Right kidney (tissue), 1 donor: ENCODE data around the gene LRG1.

Experiments used
- DNase-seq: peaks from one replicate; pipeline ENCODE4 v3.0.0-alpha.2; 2016

Gene LRG1

DNA sequence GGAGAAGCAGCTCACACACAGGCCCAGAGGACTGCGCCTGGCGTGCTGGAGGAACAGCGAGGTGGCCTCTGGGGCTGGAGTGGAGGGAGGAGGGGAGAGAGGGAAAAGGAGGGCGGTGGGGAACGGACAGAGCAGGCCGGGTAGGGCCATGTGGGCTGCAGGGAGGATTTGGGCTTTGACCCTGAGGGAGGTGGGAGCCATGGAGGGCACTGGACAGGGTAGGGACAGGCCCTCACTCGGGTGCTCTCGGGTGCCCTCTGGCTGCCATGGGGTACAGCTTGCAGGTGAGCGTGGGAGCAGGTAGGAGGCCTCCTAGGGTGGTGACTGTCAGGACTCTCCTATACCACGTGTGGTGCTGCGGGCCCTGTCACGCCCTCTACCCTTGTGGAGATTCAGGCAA, 44.4 kb downstream of the LRG1 start:
- DNase-seq: no peak

DNA sequence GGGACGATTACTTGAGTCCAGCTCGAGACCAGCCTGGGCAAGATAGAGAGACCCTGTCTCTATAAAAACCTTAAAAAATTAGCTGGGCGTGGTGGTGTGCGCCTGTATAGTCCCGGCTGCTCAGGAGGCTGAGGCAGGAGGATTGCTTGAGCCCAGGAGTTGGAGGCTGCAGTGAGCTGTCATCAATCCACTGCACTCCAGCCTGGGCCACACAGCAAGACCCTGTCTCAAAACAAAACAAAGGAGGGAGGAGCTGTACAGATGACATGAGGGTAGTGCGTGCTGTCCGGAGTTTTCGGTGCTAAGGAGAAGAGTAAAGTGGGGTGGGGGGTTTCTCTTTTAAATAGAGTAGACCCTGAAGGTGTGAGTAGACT, 45.2 kb downstream of the LRG1 start:
- no peak for DNase-seq

DNA sequence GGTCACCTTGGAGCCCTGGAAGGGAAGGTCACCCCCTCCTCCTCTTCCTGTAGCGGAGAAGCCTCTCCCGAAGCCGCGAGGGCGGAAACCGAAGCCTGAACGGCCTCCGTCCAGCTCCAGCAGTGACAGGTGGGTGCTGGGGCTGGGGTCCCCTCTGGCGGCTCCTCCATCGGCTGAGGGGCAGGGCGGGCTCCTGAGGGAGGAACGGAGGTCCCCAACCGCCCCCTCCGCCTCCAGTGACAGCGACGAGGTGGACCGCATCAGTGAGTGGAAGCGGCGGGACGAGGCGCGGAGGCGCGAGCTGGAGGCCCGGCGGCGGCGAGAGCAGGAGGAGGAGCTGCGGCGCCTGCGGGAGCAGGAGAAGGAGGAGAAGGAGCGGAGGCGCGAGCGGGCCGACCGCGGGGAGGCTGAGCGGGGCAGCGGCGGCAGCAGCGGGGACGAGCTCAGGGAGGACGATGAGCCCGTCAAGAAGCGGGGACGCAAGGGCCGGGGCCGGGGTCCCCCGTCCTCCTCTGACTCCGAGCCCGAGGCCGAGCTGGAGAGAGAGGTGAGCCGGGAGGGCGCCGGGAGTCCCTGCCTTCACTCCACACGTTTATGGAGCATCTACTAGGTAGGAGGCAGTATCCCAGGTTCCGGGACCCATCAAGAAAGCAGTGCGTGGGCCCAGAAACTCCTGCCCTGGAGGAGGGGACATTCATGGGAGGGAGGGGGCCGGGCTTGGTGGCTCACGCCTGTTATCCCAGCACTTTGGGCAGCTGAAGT, 45.7 kb downstream of the LRG1 start:
- no peak for DNase-seq

DNA sequence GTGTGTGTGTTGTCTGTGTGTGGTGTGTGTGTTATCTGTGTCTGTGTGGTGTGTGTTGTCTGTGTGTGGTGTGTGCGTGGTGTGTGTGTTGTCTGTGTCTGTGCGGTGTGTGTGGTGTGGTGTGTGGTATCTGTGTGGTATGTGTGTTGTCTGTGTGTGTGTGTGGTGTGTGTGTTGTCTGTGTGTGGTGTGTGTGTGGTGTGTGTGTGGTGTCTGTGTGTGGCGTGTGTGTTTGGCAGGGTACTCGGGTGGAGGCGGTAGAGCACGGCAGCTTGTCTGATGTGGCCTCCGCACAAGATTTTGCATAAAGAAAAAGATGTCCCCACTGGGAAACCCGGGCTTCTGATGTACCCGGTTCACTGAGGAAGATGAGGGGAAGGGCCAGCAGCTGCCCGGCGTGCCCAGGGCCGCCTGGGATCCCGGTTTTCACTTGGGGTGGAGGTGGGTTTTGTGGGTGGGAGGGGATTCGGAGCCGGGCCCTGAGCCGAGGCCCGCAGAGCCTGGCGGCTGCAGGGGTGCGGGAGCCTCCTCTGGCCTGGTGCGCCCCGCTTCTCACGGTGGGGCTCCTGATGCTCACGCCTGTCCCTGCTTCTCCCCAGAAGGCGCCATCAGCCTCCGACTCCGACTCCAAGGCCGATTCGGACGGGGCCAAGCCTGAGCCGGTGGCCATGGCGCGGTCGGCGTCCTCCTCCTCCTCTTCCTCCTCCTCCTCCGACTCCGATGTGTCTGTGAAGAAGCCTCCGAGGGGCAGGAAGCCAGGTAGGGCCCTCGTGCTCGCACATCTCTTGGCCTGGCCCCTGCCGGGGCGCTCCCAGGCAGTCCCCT, 46.5 kb downstream of the LRG1 start:
- DNase-seq: no peak

DNA sequence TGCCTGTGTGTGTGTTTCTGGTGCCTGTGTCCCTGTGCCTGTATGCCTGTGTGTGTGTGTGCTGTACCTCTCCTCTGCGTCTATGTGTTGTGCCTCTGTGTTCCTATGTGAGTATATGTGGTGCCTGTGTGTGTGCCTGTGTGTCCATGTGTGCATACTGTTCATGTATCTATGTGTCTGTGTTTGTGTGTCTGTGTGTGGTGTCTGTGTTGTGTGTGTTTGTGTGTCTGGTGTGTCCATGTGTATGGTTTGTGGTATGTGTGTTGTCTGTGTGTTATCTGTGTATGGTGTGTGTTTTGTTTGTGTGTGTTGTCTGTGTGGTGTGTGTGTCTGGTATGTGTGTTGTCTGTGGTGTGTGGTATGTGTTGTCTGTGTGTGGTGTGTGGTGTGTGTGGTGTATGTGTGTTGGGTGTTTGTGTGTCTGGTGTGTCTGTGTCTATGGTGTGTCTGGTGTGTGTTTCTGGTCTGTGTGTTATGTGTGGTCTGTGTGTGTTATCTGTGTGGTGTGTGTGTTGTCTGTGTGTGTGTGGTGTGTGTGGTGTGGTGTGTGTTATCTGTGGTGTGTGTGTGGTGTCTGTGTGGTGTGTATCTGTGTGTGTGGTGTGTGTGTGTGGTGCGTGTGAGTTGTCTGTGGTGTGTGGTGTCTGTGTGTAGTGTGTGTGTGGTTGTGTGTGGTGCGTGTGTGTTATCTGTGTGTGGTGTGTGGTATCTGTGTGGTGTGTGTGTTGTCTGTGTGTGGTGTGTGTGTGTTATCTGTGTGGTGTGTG, 47.3 kb downstream of the LRG1 start:
- DNase-seq: no peak

DNA sequence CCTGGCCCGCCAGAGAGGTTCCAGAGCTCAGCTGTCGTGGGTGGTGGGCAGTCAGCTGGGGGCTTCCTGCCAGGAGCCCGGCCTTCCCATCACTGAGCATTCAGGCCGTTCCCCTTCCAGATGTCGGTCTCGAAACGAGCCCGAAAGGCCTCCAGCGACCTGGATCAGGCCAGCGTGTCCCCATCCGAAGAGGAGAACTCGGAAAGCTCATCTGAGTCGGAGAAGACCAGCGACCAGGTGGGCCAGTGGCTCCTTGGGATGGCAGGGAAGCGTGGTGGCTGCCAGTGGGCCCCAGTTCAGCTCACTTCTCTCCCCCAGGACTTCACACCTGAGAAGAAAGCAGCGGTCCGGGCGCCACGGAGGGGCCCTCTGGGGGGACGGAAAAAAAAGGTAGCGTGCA, 48.4 kb downstream of the LRG1 start:
- no peak for DNase-seq

DNA sequence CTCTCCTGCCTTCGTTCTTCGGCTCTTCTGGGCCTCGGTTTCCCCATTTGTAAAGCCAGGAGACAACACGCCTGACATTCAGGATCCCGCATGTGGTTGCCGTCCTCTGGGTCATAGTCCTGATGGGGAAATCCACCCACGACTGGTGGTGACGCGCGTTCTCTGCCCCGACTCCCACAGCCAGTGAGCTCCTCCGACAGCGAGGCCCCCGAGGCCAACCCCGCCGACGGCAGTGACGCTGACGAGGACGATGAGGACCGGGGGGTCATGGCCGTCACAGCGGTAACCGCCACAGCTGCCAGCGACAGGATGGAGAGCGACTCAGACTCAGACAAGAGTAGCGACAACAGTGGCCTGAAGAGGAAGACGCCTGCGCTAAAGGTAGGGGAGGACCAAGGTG, 51.3 kb downstream of the LRG1 start:
- no peak for DNase-seq

DNA sequence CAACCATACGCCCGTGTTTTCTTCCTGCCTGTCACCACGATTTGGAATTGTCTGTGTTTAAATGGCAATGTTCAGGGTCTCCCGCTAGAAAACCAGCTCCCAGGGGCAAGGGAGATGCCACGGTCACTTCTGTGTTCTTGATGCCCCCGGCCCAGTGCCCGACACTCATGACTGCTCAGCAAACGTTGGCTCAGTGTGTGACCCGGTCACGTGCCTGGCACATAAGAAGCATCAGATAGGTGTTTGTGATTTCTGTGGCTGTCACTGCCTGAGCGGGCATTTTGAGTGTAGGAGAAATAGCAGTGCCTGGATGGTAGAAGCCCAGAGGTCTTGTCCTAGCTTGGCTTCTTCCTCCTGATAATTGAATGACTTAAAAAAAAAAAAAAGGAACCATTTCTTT, 52.3 kb downstream of the LRG1 start:
- DNase-seq: no peak
